Thoracic aorta (tissue), 2 donors: ENCODE results near the gene TOR1AIP2. TPM values are rescaled to one million over a fixed set of nuclear protein-coding genes. Genes with fewer than 3 reads are reported as not detected.

Source experiments
- ATAC-seq: fragments of 150-250 bp; one replicate; pipeline ENCODE4 v1.8.0; 2017; ENCODE audit warnings: low read depth; ENCODE audit not compliant: insufficient number of reproducible peaks, low FRiP score
- DNase-seq: peaks from one replicate; pipeline ENCODE4 v3.0.0-alpha.2; 2020; ENCODE audit warnings: low spot score
- H3K27ac ChIP-seq, 2 donors: fragments of 200-600 bp; sonication (generic); 1 replicate in 1 of 2; 2 replicates in 1 of 2; pipeline ENCODE4 v1.5.1; 2016; ENCODE audit warnings: mild to moderate bottlenecking in 2 of 2, moderate library complexity in 2 of 2
- H3K27me3 ChIP-seq: fragments of 200-600 bp; sonication (generic); replicated peaks from 2 replicates; pipeline ENCODE4 v1.6.0; 2016; ENCODE audit warnings: mild to moderate bottlenecking; ENCODE audit not compliant: insufficient read depth
- H3K36me3 ChIP-seq: fragments of 200-600 bp; sonication (generic); one replicate; pipeline ENCODE4 v1.5.1; 2016
- H3K4me1 ChIP-seq, 2 donors: fragments of 200-600 bp; sonication (generic); 1 replicate in 1 of 2; 2 replicates in 1 of 2; pipeline versions ENCODE4 v1.5.1 to v1.6.0; 2016; ENCODE audit warnings: low read depth in 2 of 2, mild to moderate bottlenecking in 1 of 2; ENCODE audit not compliant: control insufficient read depth in 1 of 2
- H3K4me3 ChIP-seq: fragments of 200-600 bp; sonication (generic); 2 replicates; pipeline ENCODE4 v1.5.1; 2016; ENCODE audit warnings: mild to moderate bottlenecking
- H3K9me3 ChIP-seq: fragments of 200-600 bp; sonication (generic); 2 replicates; pipeline ENCODE4 v1.5.1; 2016
- CTCF ChIP-seq: fragments of 200-600 bp; sonication (generic); IDR thresholded peaks from one replicate; pipeline ENCODE4 v1.5.1; 2019; ENCODE audit warnings: antibody characterized with exemption
- total RNA-seq, 2 donors: library from RNA; depleted of rRNA; stranded (reverse); fragments of >200 nt; gene quantifications; one replicate each; pipeline versions ENCODE4 v1.1.0 to v1.2.3, GENCODE V29; 2016

Gene TOR1AIP2
- total RNA-seq, 2 donors from 2014 or later: 45.9 to 74.1 TPM

DNA sequence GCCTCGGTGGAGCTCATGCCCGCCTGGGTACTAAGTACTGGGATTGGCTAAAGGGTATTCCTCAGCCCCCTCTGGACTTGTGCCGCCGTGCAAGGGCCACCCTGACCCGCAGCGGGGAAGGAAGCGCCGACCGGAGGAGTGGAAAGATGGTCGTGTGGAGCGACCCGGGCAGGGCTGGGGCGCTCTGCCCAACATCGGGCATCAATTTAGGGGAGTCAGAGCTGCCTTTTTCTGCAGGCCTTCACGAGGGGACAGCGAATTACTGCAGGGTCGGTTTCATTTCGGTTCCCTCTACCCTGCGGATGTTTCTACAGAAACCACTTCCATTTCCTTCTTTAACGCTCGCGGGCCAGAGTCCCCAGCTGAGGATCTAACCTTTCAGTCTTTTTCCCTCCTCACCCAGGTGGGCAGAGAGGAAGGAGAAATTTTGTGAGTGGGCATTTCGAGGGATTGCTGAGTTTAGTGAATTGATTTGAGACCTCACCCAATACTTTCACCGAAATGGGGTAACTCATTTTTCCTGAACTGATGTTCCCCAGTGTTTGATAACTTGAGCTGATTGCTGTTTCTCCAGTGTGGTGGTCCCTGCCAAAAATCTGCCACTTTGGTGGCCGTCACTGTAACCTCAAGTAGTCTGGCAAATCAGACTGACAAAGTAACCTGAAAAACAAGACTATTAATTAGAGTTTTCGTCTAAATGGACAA is 5.6 kb upstream of the TOR1AIP2 start:
- Histone ChIP-seq H3K4me3 (peak overlapping the region; percentile 96), H3K27me3 (no peaks in the 10 kb centered on the region), H3K9me3 (no peaks in the 10 kb centered on the region), H3K36me3 (peaks cover 12% of the 10 kb centered on the region), H3K27ac (peak overlapping the region; percentile 74 to 99), H3K4me1 (peaks cover 45 to 53% of the 10 kb centered on the region in 2 donors)
- DNase-seq (no peak), ATAC-seq (no peak)
- no peak for TF ChIP-seq CTCF

DNA sequence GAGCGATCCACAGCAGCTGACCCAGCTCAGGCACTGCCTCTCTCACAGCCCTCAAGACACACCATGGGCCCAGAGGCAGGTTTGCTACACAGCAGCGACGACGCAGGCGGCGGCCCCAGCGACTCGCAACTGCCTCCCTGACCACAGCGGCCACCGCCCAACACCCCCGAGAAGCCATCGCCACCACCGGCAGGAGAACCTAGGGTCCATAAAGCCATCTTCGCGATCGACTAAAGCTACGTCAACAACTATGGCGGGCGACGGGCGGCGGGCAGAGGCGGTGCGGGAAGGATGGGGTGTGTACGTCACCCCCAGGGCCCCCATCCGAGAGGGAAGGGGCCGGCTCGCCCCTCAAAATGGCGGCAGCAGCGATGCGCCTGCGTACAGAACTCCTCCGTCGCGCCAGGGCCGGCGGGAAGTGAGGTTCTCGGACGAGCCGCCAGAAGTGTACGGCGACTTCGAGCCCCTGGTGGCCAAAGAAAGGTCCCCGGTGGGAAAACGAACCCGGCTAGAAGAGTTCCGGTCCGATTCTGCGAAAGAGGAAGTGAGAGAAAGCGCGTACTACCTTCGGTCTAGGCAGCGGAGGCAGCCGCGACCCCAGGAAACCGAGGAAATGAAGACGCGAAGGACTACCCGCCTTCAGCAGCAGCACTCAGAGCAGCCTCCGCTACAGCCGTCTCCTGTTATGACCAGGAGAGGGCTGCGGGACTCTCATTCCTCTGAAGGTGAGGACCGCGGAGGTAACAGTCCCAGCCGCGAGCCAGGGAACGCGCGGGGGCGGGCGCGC is 4.8 kb upstream of the TOR1AIP2 start, which contains the start of gene TOR1AIP1:
Gene TOR1AIP1 (plus strand): TSS at position 33 of the 787 bp plus-strand sequence. CDS start 218 bp downstream, at position 251.
- no peaks in the 10 kb centered on the region for H3K27me3 ChIP-seq
- DNase-seq (peak; percentile 84), ATAC-seq (peak; percentile 87)
- peaks cover 12% of the 10 kb centered on the region for H3K36me3 ChIP-seq
- TF ChIP-seq CTCF: peak; percentile 80
- H3K4me3 ChIP-seq: peak within 1 kb of the TSS; percentile 96
- H3K4me1 ChIP-seq: peaks cover 40 to 51% of the 10 kb centered on the region in 2 donors
- H3K9me3 ChIP-seq: no peaks in the 10 kb centered on the region
- peak within 1 kb of the TSS; percentile 99 for H3K27ac ChIP-seq

DNA sequence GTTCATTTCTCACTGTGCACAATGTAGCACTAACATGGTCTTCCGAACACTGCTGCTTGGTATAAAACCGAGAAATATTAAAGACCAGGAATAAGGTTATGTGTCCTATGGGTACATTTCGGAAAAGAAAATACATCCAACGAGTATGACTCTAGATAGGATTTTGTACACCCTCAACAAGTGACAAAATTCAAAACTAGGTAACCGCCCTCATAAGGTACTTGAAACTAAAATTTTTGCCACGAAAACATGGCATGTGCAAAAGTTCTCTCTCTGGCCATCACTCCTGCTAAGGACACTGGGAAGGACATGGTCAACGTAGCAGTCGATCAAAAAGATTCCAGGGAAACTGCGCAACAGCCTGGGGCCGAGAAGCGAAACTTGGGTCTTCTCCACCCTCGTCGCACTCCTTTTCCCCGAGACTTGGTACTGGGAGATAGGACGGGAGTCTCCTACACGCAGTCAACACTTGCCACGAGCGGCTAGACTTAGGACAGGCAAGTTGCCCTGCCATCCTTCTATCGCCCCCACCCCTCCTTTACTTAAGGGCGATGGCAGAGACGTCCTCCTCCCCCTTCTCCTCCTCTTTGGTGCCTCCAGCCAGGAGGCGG is 4.1 kb upstream of the TOR1AIP2 start:
- Histone ChIP-seq H3K36me3 (peaks cover 12% of the 10 kb centered on the region), H3K27me3 (no peaks in the 10 kb centered on the region), H3K4me1 (peaks cover 39 to 51% of the 10 kb centered on the region in 2 donors), H3K4me3 (peak overlapping the region; percentile 96), H3K27ac (peak overlapping the region; percentile 99), H3K9me3 (no peaks in the 10 kb centered on the region)
- DNase-seq (peak; percentile 74), ATAC-seq (peak; percentile 13)
- no peak for TF ChIP-seq CTCF

DNA sequence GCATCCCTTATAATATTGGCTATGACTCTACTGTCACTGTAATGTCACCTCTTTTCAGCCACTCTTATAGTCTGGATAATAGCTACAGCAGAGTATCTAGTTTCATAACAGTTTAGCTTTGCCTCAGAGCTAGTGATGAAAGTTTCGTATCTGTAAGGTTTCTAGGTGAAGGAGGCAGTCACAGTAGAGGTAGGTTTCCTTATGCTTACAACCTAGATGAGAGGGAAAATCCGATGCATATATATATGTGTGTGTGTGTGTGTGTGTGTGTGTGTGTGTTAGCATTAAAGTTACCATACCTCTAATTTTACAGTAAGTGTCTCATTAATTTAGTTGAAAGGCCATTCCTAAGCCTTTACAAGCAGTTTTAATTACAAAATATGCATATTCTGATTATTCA is 2.2 kb upstream of the TOR1AIP2 start:
- TF ChIP-seq CTCF: no peak
- Histone ChIP-seq H3K4me3 (no peak overlapping the region), H3K27me3 (no peaks in the 10 kb centered on the region), H3K36me3 (peaks cover 7% of the 10 kb centered on the region), H3K4me1 (peaks cover 37 to 49% of the 10 kb centered on the region in 2 donors), H3K9me3 (no peaks in the 10 kb centered on the region), H3K27ac (no peak overlapping the region)
- ATAC-seq (no peak), DNase-seq (no peak)

- ATAC-seq (no peak), DNase-seq (no peak)
- Histone ChIP-seq H3K9me3 (no peaks in the 10 kb centered on the region), H3K27ac (no peak overlapping the region), H3K4me3 (peak overlapping the region; percentile 91), H3K27me3 (no peaks in the 10 kb centered on the region), H3K4me1 (peaks cover 38 to 59% of the 10 kb centered on the region in 2 donors), H3K36me3 (peaks cover 9% of the 10 kb centered on the region)
- TF ChIP-seq CTCF: no peak
Measured at GRCh38 chr1:179876300-179876715, 1.3 kb downstream of the TOR1AIP2 start.
